ENCODE results near the gene CDCA3.

CDCA3 gene

GRCh38 chr12:6819106-6820030 is 31.7 kb downstream of the CDCA3 start:
- no peak for DNase-seq

GRCh38 chr12:6818645-6819044 is 32.4 kb downstream of the CDCA3 start:
- DNase-seq, result no peak

- no peak for DNase-seq
Measured at GRCh38 chr12:6818222-6818621, 32.9 kb downstream of the CDCA3 start.

- no peak for DNase-seq
Measured at GRCh38 chr12:6817662-6818157, 33.4 kb downstream of the CDCA3 start.

- no peak for DNase-seq
Measured at GRCh38 chr12:6817098-6817497, 34.0 kb downstream of the CDCA3 start.

- no peak for DNase-seq
Measured at GRCh38 chr12:6816598-6816997, 34.5 kb downstream of the CDCA3 start.

- no peak for DNase-seq
Measured at GRCh38 chr12:6813363-6813762, 37.7 kb downstream of the CDCA3 start.

GRCh38 chr12:6810758-6811157 is 40.3 kb downstream of the CDCA3 start:
- DNase-seq, result no peak

- no peak for DNase-seq
Measured at GRCh38 chr12:6809056-6809455, 42.0 kb downstream of the CDCA3 start.

GRCh38 chr12:6807170-6807569 is 43.9 kb downstream of the CDCA3 start:
- DNase-seq, result no peak

GRCh38 chr12:6799147-6799546 is 51.9 kb downstream of the CDCA3 start:
- no peak for DNase-seq

All from NCI-H1105 treated with DMSO at 0.1 percent for 48 hours (cell line).